T-helper 17 cell (primary cell): ENCODE data around the gene TMEFF2. TPM values are rescaled to one million over a fixed set of nuclear protein-coding genes. Genes with fewer than 3 reads are reported as not detected.

Source experiments
- ATAC-seq: fragments of 150-1000 bp; cut with Tn5 transposase; 2 replicates; pipeline ENCODE4 v1.10.0; 2021; ENCODE audit warnings: mild to moderate bottlenecking, moderate library complexity
- DNase-seq, 3 donors: peaks; one replicate each; pipeline versions ENCODE4 v3.0.0 to v3.0.0-alpha.2; 2020 to 2021
- H3K9me3 ChIP-seq: one replicate; pipeline ENCODE4 v1.7.0; 2013; ENCODE audit warnings: low read length, mild to moderate bottlenecking; ENCODE audit not compliant: control insufficient read depth, poor library complexity, severe bottlenecking
- H3K27ac Mint-ChIP-seq: one replicate; pipeline ENCODE4 v1.8.0; 2022; ENCODE audit warnings: mild to moderate bottlenecking, moderate library complexity, mixed read lengths
- H3K27me3 Mint-ChIP-seq: one replicate; pipeline ENCODE4 v1.8.0; 2022; ENCODE audit warnings: mixed read lengths
- H3K36me3 Mint-ChIP-seq: one replicate; pipeline ENCODE4 v1.8.0; 2022; ENCODE audit warnings: low read depth, mixed read lengths
- H3K4me1 Mint-ChIP-seq: one replicate; pipeline ENCODE4 v1.8.0; 2022; ENCODE audit warnings: mild to moderate bottlenecking, mixed read lengths
- H3K4me3 Mint-ChIP-seq: one replicate; pipeline ENCODE4 v1.8.0; 2022; ENCODE audit warnings: mild to moderate bottlenecking, moderate library complexity, mixed read lengths
- total RNA-seq, 4 donors: library from RNA in 2 of 4; stranded (reverse) in 2 of 4; gene quantifications; one replicate each; pipeline ENCODE4 v1.2.3 and lab custom pipeline; 2022 to 2026

TMEFF2 gene
- total RNA-seq (not detected), total RNA-seq (lab: John Stamatoyannopoulos, UW) (0 reads per million in 2 donors)

GRCh38 chr2:192194866-192195547 is at the start of gene TMEFF2:
Gene TMEFF2, minus strand, starts transcription at chr2:192194933. Its CDS starts 409 bp downstream, at chr2:192194524.
- Mint-ChIP-seq H3K4me1 (peaks cover 29% of the 10 kb centered on the region), H3K36me3 (peaks cover 8% of the 10 kb centered on the region), H3K4me3 (peak within 1 kb of the TSS; percentile 94), H3K27me3 (peaks cover 66% of the 10 kb centered on the region), H3K27ac (no peak within 1 kb of the TSS)
- peak; percentile 55 for ATAC-seq
- no peaks in the 10 kb centered on the region for H3K9me3 ChIP-seq
- DNase-seq: peak in 1 of 3 donors; percentile 6

- Mint-ChIP-seq H3K4me3 (no peak overlapping the region), H3K4me1 (no peaks in the 10 kb centered on the region), H3K27ac (no peak overlapping the region), H3K36me3 (no peaks in the 10 kb centered on the region), H3K27me3 (peaks cover 9% of the 10 kb centered on the region)
- ATAC-seq: no peak
- DNase-seq: no peak
- H3K9me3 ChIP-seq: no peaks in the 10 kb centered on the region
These were observed 48.8 kb upstream of the TMEFF2 start for GRCh38 chr2:192243488-192243887.

- no peak overlapping the region for H3K4me3 Mint-ChIP-seq
- DNase-seq (no peak), ATAC-seq (no peak)
- no peak overlapping the region for H3K27ac Mint-ChIP-seq
- no peaks in the 10 kb centered on the region for H3K4me1 Mint-ChIP-seq
- H3K36me3 Mint-ChIP-seq: no peaks in the 10 kb centered on the region
- peaks cover 13% of the 10 kb centered on the region for H3K27me3 Mint-ChIP-seq
- H3K9me3 ChIP-seq: no peaks in the 10 kb centered on the region
These were observed 41.4 kb upstream of the TMEFF2 start for GRCh38 chr2:192236136-192236535.

GRCh38 chr2:192230889-192231453 is 36.2 kb upstream of the TMEFF2 start:
- Mint-ChIP-seq H3K36me3 (no peaks in the 10 kb centered on the region), H3K27ac (no peak overlapping the region), H3K4me3 (no peak overlapping the region), H3K4me1 (no peaks in the 10 kb centered on the region), H3K27me3 (peaks cover 31% of the 10 kb centered on the region)
- no peaks in the 10 kb centered on the region for H3K9me3 ChIP-seq
- ATAC-seq: no peak
- DNase-seq: no peak

GRCh38 chr2:192228685-192229084 is 34.0 kb upstream of the TMEFF2 start:
- no peak overlapping the region for H3K27ac Mint-ChIP-seq
- no peaks in the 10 kb centered on the region for H3K36me3 Mint-ChIP-seq
- ATAC-seq (no peak), DNase-seq (no peak)
- no peaks in the 10 kb centered on the region for H3K9me3 ChIP-seq
- no peaks in the 10 kb centered on the region for H3K4me1 Mint-ChIP-seq
- H3K27me3 Mint-ChIP-seq: peaks cover 40% of the 10 kb centered on the region
- no peak overlapping the region for H3K4me3 Mint-ChIP-seq

- Mint-ChIP-seq H3K4me3 (no peak overlapping the region), H3K4me1 (no peaks in the 10 kb centered on the region), H3K36me3 (no peaks in the 10 kb centered on the region), H3K27ac (no peak overlapping the region), H3K27me3 (peaks cover 17% of the 10 kb centered on the region)
- ATAC-seq (no peak), DNase-seq (no peak)
- peaks cover 2% of the 10 kb centered on the region for H3K9me3 ChIP-seq
These were observed 24.2 kb upstream of the TMEFF2 start for GRCh38 chr2:192218970-192219369.

GRCh38 chr2:192218377-192218776 is 23.6 kb upstream of the TMEFF2 start:
- no peak for ATAC-seq
- Mint-ChIP-seq H3K4me3 (no peak overlapping the region), H3K27me3 (peaks cover 11% of the 10 kb centered on the region), H3K36me3 (no peaks in the 10 kb centered on the region), H3K27ac (no peak overlapping the region), H3K4me1 (no peaks in the 10 kb centered on the region)
- peaks cover 2% of the 10 kb centered on the region for H3K9me3 ChIP-seq
- DNase-seq: no peak

- no peak for ATAC-seq
- Mint-ChIP-seq H3K27ac (no peak overlapping the region), H3K4me1 (no peaks in the 10 kb centered on the region), H3K36me3 (no peaks in the 10 kb centered on the region), H3K4me3 (no peak overlapping the region), H3K27me3 (peaks cover 6% of the 10 kb centered on the region)
- peaks cover 2% of the 10 kb centered on the region for H3K9me3 ChIP-seq
- DNase-seq: no peak
These were observed 21.6 kb upstream of the TMEFF2 start for GRCh38 chr2:192216336-192216735.

GRCh38 chr2:192215096-192215877 is 20.6 kb upstream of the TMEFF2 start:
- no peak overlapping the region for H3K4me3 Mint-ChIP-seq
- no peaks in the 10 kb centered on the region for H3K4me1 Mint-ChIP-seq
- H3K27me3 Mint-ChIP-seq: peaks cover 6% of the 10 kb centered on the region
- DNase-seq (no peak), ATAC-seq (no peak)
- no peaks in the 10 kb centered on the region for H3K36me3 Mint-ChIP-seq
- H3K9me3 ChIP-seq: peaks cover 2% of the 10 kb centered on the region
- no peak overlapping the region for H3K27ac Mint-ChIP-seq

GRCh38 chr2:192208848-192209247 is 14.1 kb upstream of the TMEFF2 start:
- ATAC-seq (no peak), DNase-seq (no peak)
- no peaks in the 10 kb centered on the region for H3K36me3 Mint-ChIP-seq
- no peaks in the 10 kb centered on the region for H3K9me3 ChIP-seq
- no peak overlapping the region for H3K4me3 Mint-ChIP-seq
- H3K4me1 Mint-ChIP-seq: no peaks in the 10 kb centered on the region
- H3K27ac Mint-ChIP-seq: no peak overlapping the region
- H3K27me3 Mint-ChIP-seq: peaks cover 4% of the 10 kb centered on the region

- ATAC-seq: no peak
- Mint-ChIP-seq H3K36me3 (no peaks in the 10 kb centered on the region), H3K4me3 (no peak overlapping the region), H3K4me1 (no peaks in the 10 kb centered on the region), H3K27ac (no peak overlapping the region), H3K27me3 (peaks cover 18% of the 10 kb centered on the region)
- DNase-seq: no peak
- H3K9me3 ChIP-seq: no peaks in the 10 kb centered on the region
These were observed 11.7 kb upstream of the TMEFF2 start for GRCh38 chr2:192206399-192206798.

GRCh38 chr2:192203876-192204275 is 9.1 kb upstream of the TMEFF2 start:
- ATAC-seq (no peak), DNase-seq (no peak)
- no peaks in the 10 kb centered on the region for H3K9me3 ChIP-seq
- Mint-ChIP-seq H3K4me1 (no peaks in the 10 kb centered on the region), H3K27me3 (peaks cover 22% of the 10 kb centered on the region), H3K27ac (no peak overlapping the region), H3K36me3 (no peaks in the 10 kb centered on the region), H3K4me3 (no peak overlapping the region)

GRCh38 chr2:192202373-192202772 is 7.6 kb upstream of the TMEFF2 start:
- no peaks in the 10 kb centered on the region for H3K4me1 Mint-ChIP-seq
- H3K27ac Mint-ChIP-seq: no peak overlapping the region
- ATAC-seq (no peak), DNase-seq (no peak)
- H3K36me3 Mint-ChIP-seq: no peaks in the 10 kb centered on the region
- H3K4me3 Mint-ChIP-seq: no peak overlapping the region
- no peaks in the 10 kb centered on the region for H3K9me3 ChIP-seq
- H3K27me3 Mint-ChIP-seq: peaks cover 22% of the 10 kb centered on the region
